ENCODE data around the gene SAFB. TPM values are rescaled to one million over a fixed set of nuclear protein-coding genes. Genes with fewer than 3 reads are reported as not detected.

Gene SAFB
- total RNA-seq, 4 donors from 2014 or later, result 40.5 to 80.1 (median 59.2) TPM

- 68 to 81% methylated on average over 3 of the region's 3 CpGs for WGBS, 2 donors
- no peaks in the 10 kb centered on the region for H3K27me3 ChIP-seq
- H3K4me3 ChIP-seq, result no peak overlapping the region
- peaks cover 13 to 62% (median 19%) of the 10 kb centered on the region in 3 donors for H3K36me3 ChIP-seq
- intact Hi-C loops (cut with DNase I), result loop anchor here (10.0 kb wide), 1 partner anchor 65 kb away; the partner anchor contains the start of genes HSD11B1L and MICOS13
- no peak for DNase-seq
- H3K27ac ChIP-seq, result peak overlapping the region in 1 of 4 donors; percentile 99
- H3K4me1 ChIP-seq, result peaks cover 30 to 59% (median 31%) of the 10 kb centered on the region in 3 donors
- no peak for TF ChIP-seq POLR2A (IDR thresholded peaks at IDR 0.05)
- TF ChIP-seq CTCF (IDR thresholded peaks at IDR 0.05), result no peak
- H3K9me3 ChIP-seq, result no peaks in the 10 kb centered on the region
Observed at GRCh38 chr19:5619946-5620345, 2.9 kb upstream of the SAFB start.

DNA sequence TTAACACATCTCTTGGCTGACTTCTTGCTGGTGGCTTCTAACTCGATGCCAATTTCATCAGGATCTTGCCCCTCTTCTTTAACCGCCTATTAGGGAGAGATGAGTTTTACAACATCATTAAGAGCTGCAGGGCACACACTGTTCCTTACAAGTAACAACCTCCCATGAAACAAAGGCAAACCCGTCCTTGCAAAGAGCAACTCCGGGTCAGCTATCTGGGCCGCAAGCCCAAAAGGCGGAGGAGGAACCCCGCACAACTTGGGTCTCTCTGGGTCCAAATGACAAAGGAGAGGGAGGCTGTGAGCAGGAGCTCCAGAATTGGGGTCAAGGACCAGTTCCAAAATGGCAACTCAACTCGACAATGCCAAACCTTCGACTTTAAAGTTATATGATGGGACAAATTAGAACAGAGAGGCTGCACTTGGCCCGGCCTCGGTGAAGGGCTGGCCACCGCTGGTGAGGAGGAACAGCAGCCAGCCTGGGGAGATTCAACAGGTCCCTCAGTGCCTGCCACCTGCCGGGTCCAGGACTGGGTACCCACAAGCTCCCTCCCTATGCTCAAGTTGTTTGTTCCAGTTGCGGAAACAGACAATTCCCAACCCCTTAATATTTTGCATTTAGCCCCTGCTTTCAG is 1.5 kb upstream of the SAFB start:
- no peak for TF ChIP-seq POLR2A (IDR thresholded peaks at IDR 0.05)
- TF ChIP-seq CTCF (IDR thresholded peaks at IDR 0.05), result no peak
- intact Hi-C loops (cut with DNase I), result loop anchor here (10.0 kb wide), 1 partner anchor 63 kb away; the partner anchor contains the start of genes HSD11B1L and MICOS13
- H3K27me3 ChIP-seq, result no peaks in the 10 kb centered on the region
- H3K9me3 ChIP-seq, result no peaks in the 10 kb centered on the region
- H3K4me3 ChIP-seq, result peak overlapping the region; percentile 78 to 100 (median 90)
- 8 to 23% methylated on average over 5 of the region's 14 CpGs for WGBS, 2 donors
- peaks cover 38 to 74% (median 46%) of the 10 kb centered on the region in 3 donors for H3K4me1 ChIP-seq
- peaks cover 0 to 62% (median 8%) of the 10 kb centered on the region in 3 donors for H3K36me3 ChIP-seq
- DNase-seq, result no peak
- H3K27ac ChIP-seq, result peak overlapping the region; percentile 95 to 99 (median 96)

- H3K27ac ChIP-seq, result peak overlapping the region; percentile 95 to 99 (median 96)
- WGBS, 2 donors, result 0 to 1% methylated on average over 15 to 23 of the region's 35 CpGs
- H3K4me1 ChIP-seq, result peaks cover 41 to 79% (median 52%) of the 10 kb centered on the region in 3 donors
- H3K36me3 ChIP-seq, result peaks cover 5 to 62% (median 14%) of the 10 kb centered on the region in 3 donors
- no peak for TF ChIP-seq CTCF (IDR thresholded peaks at IDR 0.05)
- no peak for TF ChIP-seq POLR2A (IDR thresholded peaks at IDR 0.05)
- H3K4me3 ChIP-seq, result peak overlapping the region; percentile 78 to 100 (median 90)
- DNase-seq, result no peak
- no peaks in the 10 kb centered on the region for H3K9me3 ChIP-seq
- no peaks in the 10 kb centered on the region for H3K27me3 ChIP-seq
- intact Hi-C loops (cut with DNase I), result loop anchor here (10.0 kb wide), 1 partner anchor 63 kb away; the partner anchor contains the start of genes HSD11B1L and MICOS13
Observed at GRCh38 chr19:5621945-5622464, 878 bp upstream of the SAFB start.

- Histone ChIP-seq H3K4me1 (peaks cover 44 to 83% (median 63%) of the 10 kb centered on the region in 3 donors), H3K27me3 (no peaks in the 10 kb centered on the region), H3K9me3 (no peaks in the 10 kb centered on the region), H3K36me3 (peaks cover 8 to 62% (median 24%) of the 10 kb centered on the region in 3 donors), H3K27ac (peak overlapping the region; percentile 95 to 99 (median 96)), H3K4me3 (peak overlapping the region; percentile 78 to 100 (median 90))
- intact Hi-C loops (cut with DNase I), result loop anchor here (10.0 kb wide), 1 partner anchor 61 kb away; the partner anchor contains the start of genes HSD11B1L and MICOS13
- 0% methylated on average over 8 to 14 of the region's 50 CpGs for WGBS, 2 donors
- TF ChIP-seq POLR2A (IDR thresholded peaks at IDR 0.05), result no peak
- TF ChIP-seq CTCF (IDR thresholded peaks at IDR 0.05), result no peak
- DNase-seq, result no peak
Observed at GRCh38 chr19:5623397-5624017, 624 bp downstream of the SAFB start.

All from esophagus squamous epithelium (tissue), 5 donors.